SJCRH30 (cell line): ENCODE results near the gene MED13L. TPM values are rescaled to one million over a fixed set of nuclear protein-coding genes. Genes with fewer than 3 reads are reported as not detected.
A peak's percentile ranks its signal among the peaks of the same experiment; 100 is the strongest.
"Not testable (repeated sequence)": the region's sequence is repeated elsewhere in the genome, so short reads cannot be mapped to it uniquely, and the experiment has no call there.

Experiments used
- DNase-seq, 2 experiments: peaks; one replicate each; pipeline ENCODE4 v3.0.0-alpha.2; 2015 to 2020
- H3K27ac ChIP-seq: fragments of 250-450 bp; sonication (Bioruptor Pico); 2 replicates; pipeline ENCODE4 v1.5.1; 2020; ENCODE audit warnings: mild to moderate bottlenecking, moderate library complexity
- H3K27me3 ChIP-seq: fragments of 250-450 bp; sonication (Bioruptor Pico); 2 replicates; pipeline ENCODE4 v1.5.1; 2020; ENCODE audit warnings: mild to moderate bottlenecking, moderate library complexity
- H3K36me3 ChIP-seq: fragments of 250-450 bp; sonication (Bioruptor Pico); 2 replicates; pipeline ENCODE4 v1.5.1; 2020; ENCODE audit warnings: mild to moderate bottlenecking, moderate library complexity
- H3K4me1 ChIP-seq: fragments of 250-450 bp; sonication (Bioruptor Pico); 2 replicates; pipeline ENCODE4 v1.5.1; 2020; ENCODE audit warnings: mild to moderate bottlenecking, moderate library complexity
- H3K4me3 ChIP-seq: fragments of 250-450 bp; sonication (Bioruptor Pico); 2 replicates; pipeline ENCODE4 v1.5.1; 2020; ENCODE audit warnings: mild to moderate bottlenecking, moderate library complexity
- H3K9me3 ChIP-seq: fragments of 250-450 bp; sonication (Bioruptor Pico); replicated peaks from 2 replicates; pipeline ENCODE4 v1.5.1; 2020; ENCODE audit warnings: mild to moderate bottlenecking, moderate library complexity
- total RNA-seq: library from RNA; depleted of rRNA; stranded (reverse); fragments of >200 nt; shearing (Covaris generic); gene quantifications from 2 replicates; pipeline ENCODE4 v1.2.3, GENCODE V29; 2014

MED13L gene
- total RNA-seq, 1 experiment from 2014 or later: 62.0 TPM

- Histone ChIP-seq H3K27ac (no peak overlapping the region), H3K4me1 (no peaks in the 10 kb centered on the region), H3K4me3 (no peak overlapping the region), H3K36me3 (peaks cover 26% of the 10 kb centered on the region), H3K9me3 (no peaks in the 10 kb centered on the region), H3K27me3 (no peaks in the 10 kb centered on the region)
- DNase-seq: no peak
Observed at GRCh38 chr12:115979851-115980250, 297.6 kb downstream of the MED13L start.

DNA sequence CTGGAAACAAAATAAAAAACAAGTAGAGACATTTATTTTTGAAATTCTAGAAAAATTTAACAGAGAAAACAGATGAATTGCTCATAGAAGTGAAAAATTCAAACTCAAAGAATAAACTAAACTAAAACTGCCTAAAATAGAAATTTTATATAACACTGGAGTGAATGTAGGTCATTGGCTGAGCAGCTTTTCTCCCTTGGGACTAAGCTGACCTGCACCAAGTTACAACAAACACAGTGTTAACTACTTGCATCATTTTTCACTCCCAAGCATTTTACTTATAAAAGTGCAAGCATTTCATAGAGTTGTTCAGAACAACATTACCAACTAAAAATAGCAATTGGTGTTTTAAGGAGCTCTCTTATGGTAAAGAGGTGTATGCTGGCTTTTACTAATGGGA lies 298.1 kb downstream of the MED13L start:
- Histone ChIP-seq H3K9me3 (no peaks in the 10 kb centered on the region), H3K27me3 (no peaks in the 10 kb centered on the region), H3K4me3 (no peak overlapping the region), H3K36me3 (peaks cover 26% of the 10 kb centered on the region), H3K4me1 (no peaks in the 10 kb centered on the region), H3K27ac (no peak overlapping the region)
- no peak for DNase-seq

- peaks cover 13% of the 10 kb centered on the region for H3K36me3 ChIP-seq
- H3K4me1 ChIP-seq, H3K9me3 ChIP-seq, H3K27me3 ChIP-seq, DNase-seq, H3K4me3 ChIP-seq, H3K27ac ChIP-seq: not testable (repeated sequence)
Observed at GRCh38 chr12:115976829-115977228, 300.7 kb downstream of the MED13L start.

GRCh38 chr12:115975411-115975810 lies 302.1 kb downstream of the MED13L start:
- Histone ChIP-seq H3K27ac (no peak overlapping the region), H3K4me1 (no peaks in the 10 kb centered on the region), H3K4me3 (no peak overlapping the region), H3K36me3 (peaks cover 17% of the 10 kb centered on the region), H3K27me3 (no peaks in the 10 kb centered on the region), H3K9me3 (no peaks in the 10 kb centered on the region)
- DNase-seq: no peak

DNA sequence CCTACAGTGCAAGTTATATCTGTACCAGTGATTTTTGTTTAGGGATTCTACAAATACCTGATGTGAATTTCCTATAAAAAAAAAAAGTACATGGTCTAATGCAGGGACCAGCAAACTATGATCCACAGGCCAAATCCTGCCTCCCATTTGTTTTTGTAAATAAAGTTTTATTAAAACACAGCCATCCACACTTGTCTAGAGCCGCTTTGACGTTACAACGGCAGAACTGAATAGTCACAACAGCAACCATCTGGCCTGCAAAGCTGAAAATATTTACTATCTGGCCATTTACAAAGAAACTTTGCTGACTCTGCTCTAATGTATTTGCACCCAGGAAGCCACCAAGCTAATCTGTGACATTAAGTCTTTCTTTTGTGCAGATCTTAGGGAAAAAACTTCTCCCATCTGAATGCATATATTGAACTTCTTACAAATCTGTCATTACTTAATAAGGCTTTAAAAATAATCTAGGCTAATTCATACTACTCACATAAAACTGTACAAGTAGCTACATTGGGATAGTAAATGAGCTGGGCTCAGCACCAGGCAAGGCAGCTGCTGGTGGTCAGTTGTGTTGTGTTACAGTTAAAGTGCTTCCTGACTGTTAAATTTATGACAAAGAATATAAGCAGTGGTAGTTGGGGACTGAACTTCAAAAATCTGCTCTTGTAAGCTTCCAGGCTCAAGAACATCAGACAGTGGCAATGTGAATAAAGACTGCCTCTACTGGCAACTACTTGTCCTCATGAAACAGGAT lies 303.3 kb downstream of the MED13L start:
- Histone ChIP-seq H3K27ac (no peak overlapping the region), H3K27me3 (no peaks in the 10 kb centered on the region), H3K9me3 (no peaks in the 10 kb centered on the region), H3K36me3 (peaks cover 24% of the 10 kb centered on the region), H3K4me1 (no peaks in the 10 kb centered on the region), H3K4me3 (no peak overlapping the region)
- no peak for DNase-seq

DNA sequence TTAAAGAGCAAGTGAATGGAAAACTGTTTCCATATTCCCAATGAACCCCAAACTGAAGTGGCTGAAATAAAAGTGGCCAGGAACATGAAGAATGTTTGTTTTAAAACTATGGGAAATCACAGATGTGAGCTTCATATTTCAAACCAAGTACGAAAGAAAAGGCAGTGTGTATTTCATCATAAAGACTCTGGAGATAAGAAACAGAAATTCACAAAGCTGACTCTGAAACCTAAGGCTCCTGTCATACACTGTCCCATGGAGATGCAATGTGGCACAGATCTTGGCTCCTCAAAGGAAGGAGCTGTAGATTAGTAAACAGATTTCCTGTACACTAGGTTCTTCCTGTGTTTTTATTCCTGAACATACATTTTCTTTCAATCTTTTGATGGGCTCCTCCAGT lies 304.4 kb downstream of the MED13L start:
- Histone ChIP-seq H3K36me3 (peaks cover 31% of the 10 kb centered on the region), H3K4me1 (no peaks in the 10 kb centered on the region), H3K9me3 (no peaks in the 10 kb centered on the region), H3K27me3 (no peaks in the 10 kb centered on the region), H3K4me3 (no peak overlapping the region), H3K27ac (no peak overlapping the region)
- no peak for DNase-seq

GRCh38 chr12:115972241-115972640 lies 305.3 kb downstream of the MED13L start:
- peak in 1 of 2 experiments; percentile 8 for DNase-seq
- H3K36me3 ChIP-seq: peaks cover 31% of the 10 kb centered on the region
- H3K4me1 ChIP-seq: no peaks in the 10 kb centered on the region
- H3K9me3 ChIP-seq: no peaks in the 10 kb centered on the region
- H3K27me3 ChIP-seq: no peaks in the 10 kb centered on the region
- H3K27ac ChIP-seq: no peak overlapping the region
- no peak overlapping the region for H3K4me3 ChIP-seq

GRCh38 chr12:115968211-115968610 lies 309.3 kb downstream of the MED13L start:
- Histone ChIP-seq H3K27ac (no peak overlapping the region), H3K4me3 (no peak overlapping the region), H3K36me3 (peaks cover 38% of the 10 kb centered on the region), H3K9me3 (no peaks in the 10 kb centered on the region), H3K27me3 (no peaks in the 10 kb centered on the region), H3K4me1 (no peaks in the 10 kb centered on the region)
- DNase-seq: no peak

DNA sequence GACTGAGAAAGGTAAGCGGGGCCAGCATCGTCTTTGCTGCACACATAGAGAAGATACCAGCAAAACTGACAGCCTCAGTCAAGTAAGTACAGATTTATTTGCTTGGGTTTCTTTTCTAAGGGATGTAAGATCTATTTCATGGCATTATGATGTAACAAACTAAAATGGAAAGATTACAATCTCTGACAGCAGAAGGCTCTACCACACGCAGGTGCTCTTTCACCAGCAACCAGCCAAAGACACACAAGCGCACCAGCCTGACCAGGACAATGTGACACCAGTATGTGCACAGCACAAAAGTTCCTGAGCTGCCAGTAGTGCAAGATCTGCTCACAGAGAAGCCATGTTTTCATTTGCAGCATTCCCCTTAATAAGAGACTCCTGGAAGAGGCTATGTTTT lies 311.1 kb downstream of the MED13L start:
- Histone ChIP-seq H3K9me3 (no peaks in the 10 kb centered on the region), H3K4me3 (no peak overlapping the region), H3K4me1 (no peaks in the 10 kb centered on the region), H3K36me3 (peaks cover 38% of the 10 kb centered on the region), H3K27ac (no peak overlapping the region), H3K27me3 (no peaks in the 10 kb centered on the region)
- DNase-seq: no peak

DNA sequence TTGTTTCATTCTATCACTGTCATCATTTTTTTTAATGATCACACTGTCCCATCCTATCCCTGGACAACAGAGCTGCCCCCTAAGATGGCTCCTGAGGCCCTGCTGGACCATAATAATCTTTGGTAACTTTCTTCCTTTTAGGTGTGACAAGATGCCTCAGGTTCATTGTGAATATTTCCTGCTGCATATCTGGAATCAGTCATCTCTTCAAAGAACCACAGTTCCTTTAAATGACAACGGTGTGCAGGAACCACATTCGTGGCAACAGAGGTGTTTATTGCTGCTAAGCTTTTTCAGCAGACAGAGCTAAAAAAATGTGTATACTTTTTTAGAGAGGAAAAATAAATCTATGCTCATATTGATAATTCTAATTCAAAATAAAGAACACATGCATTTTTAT lies 312.9 kb downstream of the MED13L start:
- no peaks in the 10 kb centered on the region for H3K27me3 ChIP-seq

DNA sequence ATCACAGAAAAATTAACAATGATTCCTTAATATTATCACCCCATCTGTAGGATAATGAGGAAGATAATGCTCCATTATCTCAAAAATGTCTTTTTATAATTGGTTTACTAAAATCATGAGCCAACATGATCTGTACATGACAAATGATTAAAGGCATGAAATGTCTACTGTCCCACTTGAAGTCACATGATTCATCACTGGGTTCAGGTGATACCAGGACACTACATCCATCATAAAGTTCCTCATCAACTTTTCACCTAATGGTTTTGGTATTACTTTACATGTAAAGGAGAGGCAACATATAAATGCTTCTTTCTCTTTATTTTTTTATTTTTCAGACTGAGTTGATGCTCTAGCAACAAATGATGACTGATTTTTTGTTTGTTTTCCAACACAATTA lies 313.3 kb downstream of the MED13L start:
- Histone ChIP-seq H3K4me3 (no peak overlapping the region), H3K9me3 (no peaks in the 10 kb centered on the region), H3K27me3 (no peaks in the 10 kb centered on the region), H3K27ac (no peak overlapping the region), H3K4me1 (no peaks in the 10 kb centered on the region), H3K36me3 (peaks cover 33% of the 10 kb centered on the region)
- no peak for DNase-seq

More for the DNA sequence above, 312.9 kb downstream of the MED13L start:
- Histone ChIP-seq H3K4me1 (no peaks in the 10 kb centered on the region), H3K9me3 (no peaks in the 10 kb centered on the region), H3K27ac (no peak overlapping the region), H3K4me3 (no peak overlapping the region), H3K36me3 (peaks cover 34% of the 10 kb centered on the region)
- DNase-seq: no peak

GRCh38 chr12:115962216-115962615 lies 315.3 kb downstream of the MED13L start:
- H3K27me3 ChIP-seq: no peaks in the 10 kb centered on the region
- H3K4me1 ChIP-seq: no peaks in the 10 kb centered on the region
- DNase-seq: no peak
- H3K36me3 ChIP-seq: peaks cover 24% of the 10 kb centered on the region
- H3K9me3 ChIP-seq: no peaks in the 10 kb centered on the region
- H3K27ac ChIP-seq: no peak overlapping the region
- H3K4me3 ChIP-seq: no peak overlapping the region

GRCh38 chr12:115960868-115961802 lies 316.4 kb downstream of the MED13L start:
- no peak for DNase-seq
- Histone ChIP-seq H3K27me3 (no peaks in the 10 kb centered on the region), H3K4me1 (no peaks in the 10 kb centered on the region), H3K9me3 (no peaks in the 10 kb centered on the region), H3K27ac (no peak overlapping the region), H3K4me3 (no peak overlapping the region), H3K36me3 (peaks cover 24% of the 10 kb centered on the region)

- H3K4me1 ChIP-seq: no peaks in the 10 kb centered on the region
- H3K27me3 ChIP-seq: no peaks in the 10 kb centered on the region
- H3K36me3 ChIP-seq: peaks cover 20% of the 10 kb centered on the region
- no peaks in the 10 kb centered on the region for H3K9me3 ChIP-seq
- H3K27ac ChIP-seq: no peak overlapping the region
- DNase-seq: no peak
- H3K4me3 ChIP-seq: no peak overlapping the region
Observed at GRCh38 chr12:115957686-115958290, 319.7 kb downstream of the MED13L start.

DNA sequence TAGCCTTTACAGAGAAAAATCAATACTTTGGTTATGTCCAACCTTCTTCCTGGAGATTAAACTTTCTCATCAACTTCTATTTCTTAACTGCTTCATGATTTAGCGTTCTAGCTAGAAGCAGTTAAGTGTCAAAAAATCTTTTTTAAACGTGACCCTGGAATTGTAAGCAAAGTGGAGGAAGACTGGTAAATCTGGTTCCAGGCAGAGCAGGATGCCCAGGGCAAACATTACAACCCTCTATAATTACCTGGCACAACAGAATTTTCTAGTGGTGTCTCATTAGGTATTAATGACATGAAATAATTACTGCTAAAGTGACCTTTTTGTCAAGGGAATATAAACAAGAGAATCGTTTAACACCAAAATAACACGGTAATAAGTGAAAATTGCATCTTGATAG lies 320.8 kb downstream of the MED13L start:
- DNase-seq: no peak
- Histone ChIP-seq H3K4me3 (no peak overlapping the region), H3K4me1 (no peaks in the 10 kb centered on the region), H3K27me3 (no peaks in the 10 kb centered on the region), H3K27ac (no peak overlapping the region), H3K9me3 (no peaks in the 10 kb centered on the region), H3K36me3 (peaks cover 16% of the 10 kb centered on the region)
